Colonic mucosa (tissue), 4 donors: ENCODE data around the gene MCM5. TPM values are rescaled to one million over a fixed set of nuclear protein-coding genes. Genes with fewer than 3 reads are reported as not detected.

Experiments
- DNase-seq: peaks from one replicate; pipeline ENCODE4 v3.0.0-alpha.2; 2020
- H3K27ac ChIP-seq: fragments of 200-600 bp; one replicate; pipeline ENCODE4 v1.8.0; 2021
- H3K27me3 ChIP-seq: fragments of 200-600 bp; one replicate; pipeline ENCODE4 v1.8.0; 2021
- H3K36me3 ChIP-seq: fragments of 200-600 bp; one replicate; pipeline ENCODE4 v1.8.0; 2021
- H3K4me1 ChIP-seq: fragments of 200-600 bp; one replicate; pipeline ENCODE4 v1.8.0; 2021; ENCODE audit warnings: mild to moderate bottlenecking
- H3K4me3 ChIP-seq: fragments of 200-600 bp; one replicate; pipeline ENCODE4 v1.8.0; 2021
- H3K9ac ChIP-seq, 2 donors: one replicate each; pipeline ENCODE4 v1.7.0; 2013; ENCODE audit warnings: control low read depth in 2 of 2, low read depth in 2 of 2, low read length in 2 of 2
- H3K9me3 ChIP-seq: fragments of 200-600 bp; one replicate; pipeline ENCODE4 v1.8.0; 2021
- CTCF ChIP-seq: fragments of 200-600 bp; IDR thresholded peaks from one replicate; pipeline ENCODE4 v1.8.0; 2022; ENCODE audit warnings: antibody characterized with exemption, mild to moderate bottlenecking
- intact Hi-C: fragments of 100-400 bp; cut with DNase I; formaldehyde crosslinking; loops from one replicate; pipeline ENCODE4 v1.14.1; 2022
- total RNA-seq, 2 donors: library from RNA; stranded (reverse); fragmentation: NEBNext Ultra II Directional in 1 of 2; extraction: Animal tissue kit (Norgen Biotek cat#: 25700) in 1 of 2; gene quantifications; one replicate each; pipeline ENCODE4 v1.2.1, GENCODE V29; 2021
- donor health status: healthy.
- donor health status: DM: no; HTN: no; CAD: no.
- donor health status: DM: no; HTN: no; CAD: no.

The MCM5 gene
- total RNA-seq, 2 donors from 2014 or later: 33.0 to 120 TPM

GRCh38 chr22:35430897-35431322, 31.0 kb downstream of the MCM5 start:
- H3K27me3 ChIP-seq: no peaks in the 10 kb centered on the region
- DNase-seq: peak; percentile 90
- H3K4me1 ChIP-seq: no peaks in the 10 kb centered on the region
- intact Hi-C loops: loop anchor here (1.0 to 10.0 kb wide), 2 partner anchors 152 to 694 kb away; no protein-coding TSS in a partner anchor
- H3K4me3 ChIP-seq: no peak overlapping the region
- H3K9me3 ChIP-seq: no peaks in the 10 kb centered on the region
- peak overlapping the region; percentile 42 to 56 for H3K9ac ChIP-seq
- H3K27ac ChIP-seq: peak overlapping the region; percentile 32
- H3K36me3 ChIP-seq: no peaks in the 10 kb centered on the region
- peak; percentile 97 for TF ChIP-seq CTCF

- H3K4me3 ChIP-seq: no peak overlapping the region
- no peak for TF ChIP-seq CTCF
- H3K27me3 ChIP-seq: no peaks in the 10 kb centered on the region
- no peaks in the 10 kb centered on the region for H3K4me1 ChIP-seq
- intact Hi-C loops: loop anchor here (10.0 kb wide), 1 partner anchor 693 kb away; no protein-coding TSS in a partner anchor
- peak overlapping the region in 1 of 2 donors; percentile 56 for H3K9ac ChIP-seq
- H3K9me3 ChIP-seq: no peaks in the 10 kb centered on the region
- no peak for DNase-seq
- H3K27ac ChIP-seq: peak overlapping the region; percentile 32
- H3K36me3 ChIP-seq: no peaks in the 10 kb centered on the region
Observed at GRCh38 chr22:35431483-35432227, 31.7 kb downstream of the MCM5 start.

GRCh38 chr22:35432228-35432905, 32.4 kb downstream of the MCM5 start:
- Histone ChIP-seq H3K9me3 (no peaks in the 10 kb centered on the region), H3K27ac (no peak overlapping the region), H3K36me3 (no peaks in the 10 kb centered on the region), H3K9ac (no peak overlapping the region), H3K4me1 (no peaks in the 10 kb centered on the region), H3K27me3 (no peaks in the 10 kb centered on the region), H3K4me3 (no peak overlapping the region)
- no peak for DNase-seq
- TF ChIP-seq CTCF: no peak
- intact Hi-C loops: loop anchor here (10.0 kb wide), 1 partner anchor 692 kb away; no protein-coding TSS in a partner anchor

- intact Hi-C loops: loop anchor here (10.0 kb wide), 1 partner anchor 691 kb away; no protein-coding TSS in a partner anchor
- H3K9me3 ChIP-seq: no peaks in the 10 kb centered on the region
- no peaks in the 10 kb centered on the region for H3K4me1 ChIP-seq
- H3K36me3 ChIP-seq: no peaks in the 10 kb centered on the region
- H3K27me3 ChIP-seq: no peaks in the 10 kb centered on the region
- no peak for DNase-seq
- H3K4me3 ChIP-seq: no peak overlapping the region
- TF ChIP-seq CTCF: no peak
- H3K27ac ChIP-seq: no peak overlapping the region
- H3K9ac ChIP-seq: no peak overlapping the region
Observed at GRCh38 chr22:35434061-35434710, 34.2 kb downstream of the MCM5 start.

- no peak overlapping the region for H3K9ac ChIP-seq
- H3K27ac ChIP-seq: no peak overlapping the region
- H3K27me3 ChIP-seq: no peaks in the 10 kb centered on the region
- H3K36me3 ChIP-seq: no peaks in the 10 kb centered on the region
- no peak for DNase-seq
- TF ChIP-seq CTCF: no peak
- no peak overlapping the region for H3K4me3 ChIP-seq
- H3K4me1 ChIP-seq: no peaks in the 10 kb centered on the region
- intact Hi-C loops: loop anchor here (10.0 kb wide), 1 partner anchor 690 kb away; no protein-coding TSS in a partner anchor
- no peaks in the 10 kb centered on the region for H3K9me3 ChIP-seq
Observed at GRCh38 chr22:35435201-35435740, 35.3 kb downstream of the MCM5 start.
